OCI-LY1 (cell line): ENCODE results near the gene PPP1R9A.

Source experiments
- H2AFZ ChIP-seq: fragments of 200-600 bp; sonication (generic), shearing (Covaris generic); 2 replicates; pipeline ENCODE4 v1.6.0; 2014; ENCODE audit warnings: antibody characterized with exemption, mild to moderate bottlenecking, low read length
- H3F3A ChIP-seq: fragments of 200-600 bp; sonication (generic), shearing (Covaris generic); 2 replicates; pipeline ENCODE4 v1.6.0; 2014; ENCODE audit warnings: mild to moderate bottlenecking, antibody characterized with exemption, low read length, moderate library complexity; ENCODE audit not compliant: insufficient read depth
- H3K27ac ChIP-seq: fragments of 200-600 bp; sonication (generic); 2 replicates; pipeline ENCODE4 v1.5.1; 2014; ENCODE audit warnings: low read length, mixed run types, mild to moderate bottlenecking, low read depth; ENCODE audit not compliant: poor library complexity, severe bottlenecking
- H3K27me3 ChIP-seq: fragments of 200-600 bp; sonication (generic); 2 replicates; pipeline ENCODE4 v1.6.0; 2014; ENCODE audit warnings: antibody characterized with exemption, mild to moderate bottlenecking, low read length, moderate library complexity; ENCODE audit not compliant: insufficient read depth
- H3K36me3 ChIP-seq: fragments of 200-600 bp; sonication (generic); 2 replicates; pipeline ENCODE4 v1.6.1; 2014; ENCODE audit warnings: mild to moderate bottlenecking, antibody characterized with exemption, low read length, moderate library complexity, mixed read lengths; ENCODE audit not compliant: insufficient read depth
- H3K4me1 ChIP-seq: fragments of 200-600 bp; sonication (generic); 2 replicates; pipeline ENCODE4 v1.5.1; 2014; ENCODE audit warnings: mild to moderate bottlenecking, low read length, moderate library complexity; ENCODE audit not compliant: insufficient read depth, severe bottlenecking
- H3K4me2 ChIP-seq: fragments of 200-600 bp; sonication (generic), shearing (Covaris generic); 2 replicates; pipeline ENCODE4 v1.6.1; 2014; ENCODE audit warnings: low read length
- H3K4me3 ChIP-seq: fragments of 200-600 bp; sonication (generic); 2 replicates; pipeline ENCODE4 v1.5.1; 2014; ENCODE audit warnings: low read length, low read depth, mild to moderate bottlenecking, mixed read lengths; ENCODE audit not compliant: poor library complexity, severe bottlenecking
- H3K79me2 ChIP-seq: fragments of 200-600 bp; shearing (Covaris generic); 2 replicates; pipeline ENCODE4 v1.6.1; 2016; ENCODE audit warnings: mixed run types, low read length, mixed read lengths; ENCODE audit not compliant: insufficient read depth
- H3K9ac ChIP-seq: fragments of 200-600 bp; sonication (generic), shearing (Covaris generic); 2 replicates; pipeline ENCODE4 v1.6.1; 2014; ENCODE audit warnings: mild to moderate bottlenecking, low read length, mixed read lengths
- H3K9me2 ChIP-seq: fragments of 200-600 bp; sonication (generic), shearing (Covaris generic); 2 replicates; pipeline ENCODE4 v1.6.1; 2014; ENCODE audit warnings: low read depth, mild to moderate bottlenecking, low read length, mixed read lengths
- H3K9me3 ChIP-seq: fragments of 200-600 bp; shearing (Covaris generic); 2 replicates; pipeline ENCODE4 v1.6.1; 2014; ENCODE audit warnings: low read length, mixed read lengths
- H4K20me1 ChIP-seq: fragments of 200-600 bp; sonication (generic), shearing (Covaris generic); 2 replicates; pipeline ENCODE4 v1.6.0; 2016; ENCODE audit warnings: mild to moderate bottlenecking, low read length; ENCODE audit not compliant: insufficient read depth
- EZH2 ChIP-seq: fragments of 200-600 bp; sonication (generic), shearing (Covaris generic); IDR thresholded peaks from 2 replicates; pipeline ENCODE4 v1.8.0; 2017; ENCODE audit warnings: borderline replicate concordance, mixed run types, mild to moderate bottlenecking, antibody characterized with exemption, low read length, moderate library complexity, mixed read lengths
- TF ChIP-seq, protein P1 (sequence below): fragments of 200-600 bp; sonication (generic), shearing (Covaris generic); IDR thresholded peaks from 2 replicates; pipeline ENCODE4 v1.5.1; 2017; ENCODE audit warnings: mild to moderate bottlenecking, antibody characterized with exemption, low read length, moderate library complexity, mixed read lengths

Gene PPP1R9A

DNA sequence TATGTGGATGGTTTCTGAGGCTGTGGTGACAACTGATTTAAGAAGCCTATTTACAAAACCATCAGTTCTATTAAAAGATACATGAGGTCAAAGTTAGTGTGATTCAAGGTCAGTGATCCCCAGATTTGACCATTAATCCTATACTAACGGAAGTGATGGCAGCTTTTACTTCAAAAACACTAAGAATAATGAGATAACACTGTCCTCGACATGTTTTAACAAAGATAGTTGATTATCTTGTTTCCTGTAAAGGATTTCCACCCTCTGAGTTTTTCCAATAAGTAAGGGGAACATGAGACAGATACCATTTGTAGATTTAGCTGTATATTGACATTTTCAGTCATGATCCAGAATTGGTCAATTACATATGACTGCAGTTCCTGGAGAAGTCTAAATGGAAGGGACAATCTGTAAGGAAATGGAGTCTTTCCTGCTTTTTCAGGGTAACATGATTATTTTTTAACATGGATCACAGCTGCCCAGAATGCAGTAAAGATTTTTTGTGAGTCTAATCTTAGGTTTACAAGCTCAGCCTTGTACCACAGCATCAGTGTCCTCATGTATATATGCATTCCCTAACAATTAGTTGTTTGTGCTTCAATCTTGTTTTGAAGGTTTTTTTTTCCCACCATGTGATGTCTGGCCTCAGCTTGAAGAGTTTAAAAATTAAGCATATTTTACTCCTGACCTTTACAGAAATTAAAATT lies 188.0 kb downstream of the PPP1R9A start:
- H3K9me3 ChIP-seq: no peaks in the 10 kb centered on the region
- no peaks in the 10 kb centered on the region for H3K4me1 ChIP-seq
- H3K36me3 ChIP-seq: no peaks in the 10 kb centered on the region
- H3K9me2 ChIP-seq: no peaks in the 10 kb centered on the region
- H4K20me1 ChIP-seq: no peaks in the 10 kb centered on the region
- H3K27ac ChIP-seq: no peak overlapping the region
- TF ChIP-seq EZH2: no peak
- TF ChIP-seq, protein P1, sequence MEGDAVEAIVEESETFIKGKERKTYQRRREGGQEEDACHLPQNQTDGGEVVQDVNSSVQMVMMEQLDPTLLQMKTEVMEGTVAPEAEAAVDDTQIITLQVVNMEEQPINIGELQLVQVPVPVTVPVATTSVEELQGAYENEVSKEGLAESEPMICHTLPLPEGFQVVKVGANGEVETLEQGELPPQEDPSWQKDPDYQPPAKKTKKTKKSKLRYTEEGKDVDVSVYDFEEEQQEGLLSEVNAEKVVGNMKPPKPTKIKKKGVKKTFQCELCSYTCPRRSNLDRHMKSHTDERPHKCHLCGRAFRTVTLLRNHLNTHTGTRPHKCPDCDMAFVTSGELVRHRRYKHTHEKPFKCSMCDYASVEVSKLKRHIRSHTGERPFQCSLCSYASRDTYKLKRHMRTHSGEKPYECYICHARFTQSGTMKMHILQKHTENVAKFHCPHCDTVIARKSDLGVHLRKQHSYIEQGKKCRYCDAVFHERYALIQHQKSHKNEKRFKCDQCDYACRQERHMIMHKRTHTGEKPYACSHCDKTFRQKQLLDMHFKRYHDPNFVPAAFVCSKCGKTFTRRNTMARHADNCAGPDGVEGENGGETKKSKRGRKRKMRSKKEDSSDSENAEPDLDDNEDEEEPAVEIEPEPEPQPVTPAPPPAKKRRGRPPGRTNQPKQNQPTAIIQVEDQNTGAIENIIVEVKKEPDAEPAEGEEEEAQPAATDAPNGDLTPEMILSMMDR: no peak
- H3K4me3 ChIP-seq: no peak overlapping the region
- H3K4me2 ChIP-seq: no peak overlapping the region
- peaks cover 4% of the 10 kb centered on the region; the same call in 1 of the 2 replicates for H3K27me3 ChIP-seq
- H3K79me2 ChIP-seq: no peaks in the 10 kb centered on the region
- no peaks in the 10 kb centered on the region for H3F3A ChIP-seq
- no peak overlapping the region for H2AFZ ChIP-seq
- no peak overlapping the region for H3K9ac ChIP-seq

DNA sequence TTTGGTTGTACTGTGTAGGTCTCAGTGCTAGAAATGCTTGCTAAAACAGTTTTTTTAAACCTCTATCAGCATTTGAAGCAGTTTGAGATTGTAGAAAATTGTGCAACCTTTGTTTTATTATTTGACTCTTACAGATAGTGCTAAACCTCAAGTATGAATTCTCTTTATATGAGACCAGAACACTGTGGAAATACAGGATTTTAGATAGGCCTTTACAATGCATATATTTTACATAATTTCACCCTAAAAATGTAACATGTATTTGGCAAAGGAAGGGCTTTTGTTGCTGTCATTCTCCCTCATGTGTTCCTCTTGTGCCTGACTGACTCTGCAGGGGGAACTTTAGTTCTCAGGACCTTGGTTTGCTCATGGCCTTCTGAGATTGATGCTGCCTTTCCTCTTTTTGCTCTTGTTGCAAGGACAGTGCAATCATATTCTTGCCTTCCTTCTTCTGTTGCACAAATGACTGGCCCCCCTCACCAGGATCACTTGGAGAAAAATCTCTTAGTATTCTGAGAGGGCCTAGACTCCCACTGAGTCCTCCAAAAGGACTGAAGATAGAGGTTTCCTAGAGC lies 188.7 kb downstream of the PPP1R9A start:
- H3F3A ChIP-seq: no peaks in the 10 kb centered on the region

DNA sequence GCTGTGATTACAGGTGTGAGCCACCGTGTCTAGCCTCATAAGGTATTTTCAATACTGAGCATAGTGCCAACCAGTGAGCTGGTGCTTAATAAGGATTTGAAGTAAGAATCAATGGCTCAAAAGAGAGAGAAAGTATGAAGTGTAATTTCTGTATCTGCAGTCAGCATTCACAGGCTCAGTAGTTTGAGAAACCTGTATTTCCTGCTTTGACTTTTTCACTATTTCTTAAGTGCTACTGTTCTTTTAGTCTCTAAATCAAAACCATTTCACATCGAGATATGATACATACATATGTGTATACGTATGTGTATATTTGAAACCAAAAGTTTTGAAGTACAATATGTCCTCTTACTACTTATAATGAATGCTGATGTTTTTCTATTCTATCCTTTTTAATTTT lies 189.9 kb downstream of the PPP1R9A start:
- no peak overlapping the region for H3K27ac ChIP-seq
- no peak overlapping the region for H3K4me2 ChIP-seq
- no peaks in the 10 kb centered on the region for H4K20me1 ChIP-seq
- no peaks in the 10 kb centered on the region for H3K9me3 ChIP-seq
- H2AFZ ChIP-seq: no peak overlapping the region
- TF ChIP-seq, protein P1: no peak
- no peaks in the 10 kb centered on the region for H3K4me1 ChIP-seq
- no peak overlapping the region for H3K4me3 ChIP-seq
- H3K9ac ChIP-seq: no peak overlapping the region
- no peaks in the 10 kb centered on the region for H3K36me3 ChIP-seq
- H3K79me2 ChIP-seq: no peaks in the 10 kb centered on the region
- H3K27me3 ChIP-seq: peaks cover 4% of the 10 kb centered on the region; the same call in 1 of the 2 replicates
- H3K9me2 ChIP-seq: no peaks in the 10 kb centered on the region
- H3F3A ChIP-seq: no peaks in the 10 kb centered on the region

More for the DNA sequence above, 188.7 kb downstream of the PPP1R9A start:
- no peak overlapping the region for H3K9ac ChIP-seq
- no peak for TF ChIP-seq EZH2
- TF ChIP-seq, protein P1: no peak
- H3K4me2 ChIP-seq: no peak overlapping the region
- no peaks in the 10 kb centered on the region for H3K4me1 ChIP-seq
- peaks cover 4% of the 10 kb centered on the region; the same call in 1 of the 2 replicates for H3K27me3 ChIP-seq
- no peaks in the 10 kb centered on the region for H3K79me2 ChIP-seq
- no peaks in the 10 kb centered on the region for H3K36me3 ChIP-seq
- H3K9me3 ChIP-seq: no peaks in the 10 kb centered on the region
- no peak overlapping the region for H2AFZ ChIP-seq
- H4K20me1 ChIP-seq: no peaks in the 10 kb centered on the region
- H3K4me3 ChIP-seq: no peak overlapping the region
- H3K27ac ChIP-seq: no peak overlapping the region
- H3K9me2 ChIP-seq: no peaks in the 10 kb centered on the region
